Panc1 (cell line): ENCODE measurements around the gene PCDHB1. TPM values are rescaled to one million over a fixed set of nuclear protein-coding genes. Genes with fewer than 3 reads are reported as not detected.

ENCODE experiments used
- ATAC-seq: fragments of 200-7000 bp; cut with Tn5 transposase; 2 replicates; pipeline ENCODE4 v1.9.1; 2020; ENCODE audit warnings: mild to moderate bottlenecking, moderate library complexity
- BruUV-seq: library from RNA; stranded (reverse); fragments of 400-500 nt; replicated peaks from 2 replicates; lab custom pipeline; 2021; lab: Mats Ljungman, UMichigan
- CTCF ChIA-PET: fragments of 300-600 bp; sonication (Branson Sonifier 250); formaldehyde crosslinking; loops from one replicate; lab custom pipeline; 2022; ENCODE audit warnings: antibody characterized with exemption; lab: Charles Lee
- POLR2A ChIA-PET: fragments of 300-600 bp; sonication (Branson Sonifier 250); formaldehyde crosslinking; loops from one replicate; lab custom pipeline; 2022; ENCODE audit warnings: antibody characterized with exemption; lab: Charles Lee
- DNase-seq: peaks from one replicate; pipeline ENCODE4 v3.0.0-alpha.2; 2010; ENCODE audit warnings: low read depth, low spot score
- H3K27ac ChIP-seq: 2 replicates; pipeline ENCODE4 v1.5.1; 2011; ENCODE audit warnings: mild to moderate bottlenecking, low read length, inconsistent platforms
- H3K27me3 ChIP-seq: fragments of 200-500 bp; sonication (Bioruptor generic); 2 replicates; pipeline ENCODE4 v1.6.0; 2014; ENCODE audit warnings: low read length, inconsistent platforms; ENCODE audit not compliant: control insufficient read depth, insufficient read depth
- H3K36me3 ChIP-seq: fragments of 200-500 bp; sonication (Bioruptor generic); 2 replicates; pipeline ENCODE4 v1.5.1; 2014; ENCODE audit warnings: inconsistent platforms, mild to moderate bottlenecking, low read length, moderate library complexity; ENCODE audit not compliant: control insufficient read depth, insufficient read depth
- H3K4me1 ChIP-seq: 2 replicates; pipeline ENCODE4 v1.5.1; 2011; ENCODE audit warnings: inconsistent platforms, mild to moderate bottlenecking, low read length, moderate library complexity; ENCODE audit not compliant: control insufficient read depth, insufficient read depth
- H3K4me3 ChIP-seq, 2 experiments: 2 replicates each; pipeline ENCODE4 v1.5.1; 2011 to 2012; ENCODE audit warnings: low read depth in 2 of 2, low read length in 2 of 2, mild to moderate bottlenecking in 2 of 2, inconsistent platforms in 1 of 2, moderate library complexity in 1 of 2
- H3K9me3 ChIP-seq: fragments of 200-500 bp; sonication (Bioruptor generic); 2 replicates; pipeline ENCODE4 v1.5.1; 2014; ENCODE audit warnings: low read depth, mild to moderate bottlenecking, inconsistent platforms, low read length, moderate library complexity; ENCODE audit not compliant: control insufficient read depth, insufficient read depth
- POLR2AphosphoS5 ChIP-seq: IDR thresholded peaks from 2 replicates; pipeline ENCODE4 v1.6.1; 2012; ENCODE audit warnings: mild to moderate bottlenecking, low read depth, low read length, moderate library complexity
- REST ChIP-seq, 2 experiments: IDR thresholded peaks; 2 replicates each; pipeline ENCODE4 v1.6.1; 2011 to 2012; ENCODE audit warnings: low read depth in 2 of 2, control low read depth in 1 of 2, low read length in 1 of 2, mild to moderate bottlenecking in 1 of 2, moderate library complexity in 1 of 2; ENCODE audit not compliant: insufficient read depth in 1 of 2
- SIN3A ChIP-seq: IDR thresholded peaks from 2 replicates; pipeline ENCODE4 v1.6.1; 2012; ENCODE audit warnings: low read depth, mild to moderate bottlenecking, low read length, moderate library complexity, borderline replicate concordance; ENCODE audit not compliant: insufficient read depth
- TCF7L2 ChIP-seq: IDR thresholded peaks from 2 replicates; pipeline ENCODE4 v1.6.1; 2011; ENCODE audit warnings: mild to moderate bottlenecking, low read depth, low read length, inconsistent platforms
- in situ Hi-C: cut with HindIII; loops from 2 replicates; pipeline ENCODE4 v1.10.0; 2016; ENCODE audit warnings: low sequenced_read_pairs, low pct_unique_long_range_greater_than_20kb
- intact Hi-C: fragments of 100-400 bp; cut with micrococcal nuclease; formaldehyde crosslinking; loops from one replicate; pipeline ENCODE4 v1.10.0; 2022; ENCODE audit not compliant: unreplicated experiment
- total RNA-seq: library from RNA; stranded (reverse); gene quantifications from one replicate; pipeline ENCODE4 v1.2.1, GENCODE V29; 2021; ENCODE audit not compliant: unreplicated experiment
- TF ChIP-seq, protein P1 (sequence below): fragments of 450-650 bp; IDR thresholded peaks from 2 replicates; pipeline ENCODE4 v1.5.1; 2017; ENCODE audit warnings: mild to moderate bottlenecking

The PCDHB1 gene
- total RNA-seq, 1 experiment from 2014 or later: 0.05 TPM

GRCh38 chr5:141010047-141010793 lies 41.0 kb upstream of the PCDHB1 start:
- Histone ChIP-seq H3K4me3 (0 out of 4 replicates have a peak overlapping the region, but pooled peaks of 1 of the 2 experiments have one; percentile 3), H3K36me3 (no peaks in the 10 kb centered on the region), H3K27me3 (no peaks in the 10 kb centered on the region), H3K9me3 (no peaks in the 10 kb centered on the region), H3K27ac (no peak overlapping the region), H3K4me1 (peaks cover 3% of the 10 kb centered on the region)
- no peak for DNase-seq
- TSS peak; percentile 51 for BruUV-seq
- TF ChIP-seq REST (IDR thresholded peaks at IDR 0.05; ENCODE audit: insufficient read depth in 1 of 2, low read depth in 2 of 2, low read length in 1 of 2) (no peak), TCF7L2 (no peak), SIN3A (no peak), POLR2AphosphoS5 (no peak)
- TF ChIP-seq, protein P1, sequence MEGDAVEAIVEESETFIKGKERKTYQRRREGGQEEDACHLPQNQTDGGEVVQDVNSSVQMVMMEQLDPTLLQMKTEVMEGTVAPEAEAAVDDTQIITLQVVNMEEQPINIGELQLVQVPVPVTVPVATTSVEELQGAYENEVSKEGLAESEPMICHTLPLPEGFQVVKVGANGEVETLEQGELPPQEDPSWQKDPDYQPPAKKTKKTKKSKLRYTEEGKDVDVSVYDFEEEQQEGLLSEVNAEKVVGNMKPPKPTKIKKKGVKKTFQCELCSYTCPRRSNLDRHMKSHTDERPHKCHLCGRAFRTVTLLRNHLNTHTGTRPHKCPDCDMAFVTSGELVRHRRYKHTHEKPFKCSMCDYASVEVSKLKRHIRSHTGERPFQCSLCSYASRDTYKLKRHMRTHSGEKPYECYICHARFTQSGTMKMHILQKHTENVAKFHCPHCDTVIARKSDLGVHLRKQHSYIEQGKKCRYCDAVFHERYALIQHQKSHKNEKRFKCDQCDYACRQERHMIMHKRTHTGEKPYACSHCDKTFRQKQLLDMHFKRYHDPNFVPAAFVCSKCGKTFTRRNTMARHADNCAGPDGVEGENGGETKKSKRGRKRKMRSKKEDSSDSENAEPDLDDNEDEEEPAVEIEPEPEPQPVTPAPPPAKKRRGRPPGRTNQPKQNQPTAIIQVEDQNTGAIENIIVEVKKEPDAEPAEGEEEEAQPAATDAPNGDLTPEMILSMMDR: no peak
- POLR2A ChIA-PET: no interaction called here
- intact Hi-C loops (no loop called here), in situ Hi-C loops (no loop called here)
- peak; percentile 68 for ATAC-seq
- CTCF ChIA-PET: no interaction called here

- ChIA-PET CTCF (no interaction called here), POLR2A (no interaction called here)
- no peaks in the 10 kb centered on the region for H3K9me3 ChIP-seq
- H3K27ac ChIP-seq: no peak overlapping the region
- TF ChIP-seq REST (IDR thresholded peaks at IDR 0.05; ENCODE audit: insufficient read depth in 1 of 2, low read depth in 2 of 2, low read length in 1 of 2) (no peak), SIN3A (no peak), POLR2AphosphoS5 (no peak), TCF7L2 (no peak)
- TF ChIP-seq, protein P1: no peak
- DNase-seq (no peak), ATAC-seq (no peak)
- no peaks in the 10 kb centered on the region for H3K27me3 ChIP-seq
- no peaks in the 10 kb centered on the region for H3K36me3 ChIP-seq
- intact Hi-C loops: no loop called here
- H3K4me1 ChIP-seq: no peaks in the 10 kb centered on the region
- BruUV-seq: no TSS peak
- H3K4me3 ChIP-seq: no peak overlapping the region
- in situ Hi-C loops: no loop called here
These were observed 33.2 kb upstream of the PCDHB1 start for GRCh38 chr5:141017943-141018342.
